HEK293 (cell line): ENCODE measurements around the gene PDE9A.

ENCODE experiments used
- CTCF ChIA-PET: fragments of 350-600 bp; formaldehyde crosslinking; extraction: SDS; loops from one replicate; lab custom pipeline; 2021; ENCODE audit warnings: antibody characterized with exemption; lab: Yijun Ruan, JAX
- POLR2A ChIA-PET: fragments of 300-600 bp; formaldehyde crosslinking; extraction: SDS; loops from one replicate; lab custom pipeline; 2020; ENCODE audit warnings: antibody characterized with exemption, inconsistent platforms; lab: Yijun Ruan, JAX
- H3K27ac ChIP-seq: fragments of 200-500 bp; sonication (Bioruptor generic); 2 replicates; pipeline ENCODE4 v1.5.1; 2014; ENCODE audit warnings: low read depth, low read length, control low read depth, inconsistent platforms; ENCODE audit errors: extremely low read depth
- H3K36me3 ChIP-seq, 2 experiments: fragments of 200-500 bp in 1 of 2; sonication (Bioruptor generic) in 1 of 2; 1 replicate in 1 of 2; 2 replicates in 1 of 2; pipeline ENCODE4 v1.5.1; 2014 to 2017; ENCODE audit warnings: inconsistent platforms in 2 of 2, low read length in 2 of 2; ENCODE audit not compliant: control insufficient read depth in 2 of 2, insufficient read depth in 1 of 2
- H3K4me1 ChIP-seq: fragments of 200-500 bp; sonication (Bioruptor generic); 2 replicates; pipeline ENCODE4 v1.5.1; 2014; ENCODE audit warnings: mild to moderate bottlenecking, low read length, inconsistent platforms; ENCODE audit not compliant: control insufficient read depth, insufficient read depth
- H3K4me3 ChIP-seq: 2 replicates; pipeline ENCODE4 v1.5.1; 2011; ENCODE audit warnings: low read depth, mild to moderate bottlenecking, control low read depth, low read length, moderate library complexity
- H3K9me3 ChIP-seq: fragments of 200-500 bp; sonication (Bioruptor generic); 2 replicates; pipeline ENCODE4 v1.5.1; 2014; ENCODE audit warnings: low read depth, low read length, inconsistent platforms; ENCODE audit not compliant: control insufficient read depth, insufficient read depth
- FEZF1 ChIP-seq: fragments of 450-650 bp; formaldehyde crosslinking; IDR thresholded peaks from 2 replicates; pipeline ENCODE4 v1.5.1; 2016; ENCODE audit warnings: missing biosample characterization, missing genetic modification characterization
- GLIS2 ChIP-seq: fragments of 450-650 bp; formaldehyde crosslinking; IDR thresholded peaks from 2 replicates; pipeline ENCODE4 v1.5.1; 2016; ENCODE audit warnings: missing biosample characterization, missing genetic modification characterization
- HIC1 ChIP-seq: fragments of 450-650 bp; formaldehyde crosslinking; IDR thresholded peaks from 2 replicates; pipeline ENCODE4 v1.5.1; 2016; ENCODE audit warnings: missing biosample characterization, missing genetic modification characterization
- KLF1 ChIP-seq: fragments of 450-650 bp; formaldehyde crosslinking; IDR thresholded peaks from 2 replicates; pipeline ENCODE4 v1.5.1; 2016; ENCODE audit warnings: missing biosample characterization, missing genetic modification characterization
- OSR2 ChIP-seq: fragments of 450-650 bp; formaldehyde crosslinking; IDR thresholded peaks from 2 replicates; pipeline ENCODE4 v1.5.1; 2016; ENCODE audit warnings: missing biosample characterization, missing genetic modification characterization
- SALL2 ChIP-seq: fragments of 450-650 bp; formaldehyde crosslinking; IDR thresholded peaks from 2 replicates; pipeline ENCODE4 v1.5.0; 2017; ENCODE audit warnings: missing biosample characterization, mild to moderate bottlenecking, missing genetic modification characterization, borderline replicate concordance
- ZFP37 ChIP-seq: fragments of 450-650 bp; formaldehyde crosslinking; IDR thresholded peaks from 2 replicates; pipeline ENCODE4 v1.5.1; 2016; ENCODE audit warnings: missing biosample characterization, missing genetic modification characterization
- ZNF221 ChIP-seq: fragments of 450-650 bp; formaldehyde crosslinking; IDR thresholded peaks from 2 replicates; pipeline ENCODE4 v1.5.1; 2017; ENCODE audit warnings: missing biosample characterization, missing genetic modification characterization, borderline replicate concordance
- ZNF23 ChIP-seq: fragments of 450-650 bp; formaldehyde crosslinking; IDR thresholded peaks from 2 replicates; pipeline ENCODE4 v1.5.1; 2016; ENCODE audit warnings: missing biosample characterization, missing genetic modification characterization, borderline replicate concordance
- ZNF302 ChIP-seq: fragments of 450-650 bp; formaldehyde crosslinking; IDR thresholded peaks from 2 replicates; pipeline ENCODE4 v1.5.1; 2016; ENCODE audit warnings: missing biosample characterization, missing genetic modification characterization, low read depth
- ZNF341 ChIP-seq: fragments of 450-650 bp; formaldehyde crosslinking; IDR thresholded peaks from 2 replicates; pipeline ENCODE4; 2016; ENCODE audit warnings: low read depth, missing biosample characterization, missing genetic modification characterization
- ZNF549 ChIP-seq: fragments of 450-650 bp; IDR thresholded peaks from 2 replicates; pipeline ENCODE4 v1.5.1; 2018; ENCODE audit warnings: missing biosample characterization, missing genetic modification characterization, mild to moderate bottlenecking, inconsistent platforms, moderate library complexity
- ZNF624 ChIP-seq: fragments of 450-650 bp; formaldehyde crosslinking; IDR thresholded peaks from 2 replicates; pipeline ENCODE4 v1.5.1; 2017; ENCODE audit warnings: missing biosample characterization, missing genetic modification characterization
- ZNF626 ChIP-seq: fragments of 450-650 bp; sonication (Bioruptor Pico); formaldehyde crosslinking; IDR thresholded peaks from 2 replicates; pipeline ENCODE4 v1.5.1; 2018; ENCODE audit warnings: missing biosample characterization, missing genetic modification characterization, inconsistent platforms
- ZNF837 ChIP-seq: fragments of 450-650 bp; formaldehyde crosslinking; IDR thresholded peaks from 2 replicates; pipeline ENCODE4 v1.5.1; 2016; ENCODE audit warnings: missing biosample characterization, missing genetic modification characterization
- ZNF843 ChIP-seq: fragments of 450-650 bp; formaldehyde crosslinking; IDR thresholded peaks from 2 replicates; pipeline ENCODE4 v1.5.1; 2016; ENCODE audit warnings: missing biosample characterization, missing genetic modification characterization
- ZSCAN5A ChIP-seq: fragments of 450-650 bp; formaldehyde crosslinking; IDR thresholded peaks from 2 replicates; pipeline ENCODE4 v1.5.1; 2016; ENCODE audit warnings: missing biosample characterization, missing genetic modification characterization
- TF ChIP-seq, protein P1 (sequence below): fragments of 450-650 bp; formaldehyde crosslinking; IDR thresholded peaks from 2 replicates; pipeline ENCODE4 v1.5.1; 2016; ENCODE audit warnings: missing biosample characterization, missing genetic modification characterization
- TF ChIP-seq, protein P2 (sequence below): fragments of 450-650 bp; formaldehyde crosslinking; IDR thresholded peaks from 2 replicates; pipeline ENCODE4 v1.5.1; 2016; ENCODE audit warnings: missing biosample characterization, missing genetic modification characterization, borderline replicate concordance
- TF ChIP-seq, protein P3 (sequence below): sonication (generic); formaldehyde crosslinking; IDR thresholded peaks from 2 replicates; pipeline ENCODE4 v1.8.1; 2022; ENCODE audit warnings: mild to moderate bottlenecking, moderate library complexity, missing genetic modification reagents

PDE9A gene

GRCh38 chr21:42766739-42767560 is 113.5 kb downstream of the PDE9A start:
- Histone ChIP-seq H3K27ac (no peak overlapping the region), H3K36me3 (peaks cover 7 to 73% of the 10 kb centered on the region in 2 experiments; a peak in 2 of 3 replicates), H3K4me3 (no peak overlapping the region), H3K9me3 (no peaks in the 10 kb centered on the region)
- ChIA-PET CTCF (interaction anchor here (0.7 to 1.0 kb wide), 2 partner anchors 26 to 174 kb away, joined by 3 read pairs; no protein-coding TSS in a partner anchor), POLR2A (no interaction called here)
- no peak for TF ChIP-seq KLF1
- TF ChIP-seq, protein P1, sequence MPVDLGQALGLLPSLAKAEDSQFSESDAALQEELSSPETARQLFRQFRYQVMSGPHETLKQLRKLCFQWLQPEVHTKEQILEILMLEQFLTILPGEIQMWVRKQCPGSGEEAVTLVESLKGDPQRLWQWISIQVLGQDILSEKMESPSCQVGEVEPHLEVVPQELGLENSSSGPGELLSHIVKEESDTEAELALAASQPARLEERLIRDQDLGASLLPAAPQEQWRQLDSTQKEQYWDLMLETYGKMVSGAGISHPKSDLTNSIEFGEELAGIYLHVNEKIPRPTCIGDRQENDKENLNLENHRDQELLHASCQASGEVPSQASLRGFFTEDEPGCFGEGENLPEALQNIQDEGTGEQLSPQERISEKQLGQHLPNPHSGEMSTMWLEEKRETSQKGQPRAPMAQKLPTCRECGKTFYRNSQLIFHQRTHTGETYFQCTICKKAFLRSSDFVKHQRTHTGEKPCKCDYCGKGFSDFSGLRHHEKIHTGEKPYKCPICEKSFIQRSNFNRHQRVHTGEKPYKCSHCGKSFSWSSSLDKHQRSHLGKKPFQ (tag by site-specific recombination) = no peak
- TF ChIP-seq ZNF549 (tag by site-specific recombination) = no peak
- TF ChIP-seq, protein P2, sequence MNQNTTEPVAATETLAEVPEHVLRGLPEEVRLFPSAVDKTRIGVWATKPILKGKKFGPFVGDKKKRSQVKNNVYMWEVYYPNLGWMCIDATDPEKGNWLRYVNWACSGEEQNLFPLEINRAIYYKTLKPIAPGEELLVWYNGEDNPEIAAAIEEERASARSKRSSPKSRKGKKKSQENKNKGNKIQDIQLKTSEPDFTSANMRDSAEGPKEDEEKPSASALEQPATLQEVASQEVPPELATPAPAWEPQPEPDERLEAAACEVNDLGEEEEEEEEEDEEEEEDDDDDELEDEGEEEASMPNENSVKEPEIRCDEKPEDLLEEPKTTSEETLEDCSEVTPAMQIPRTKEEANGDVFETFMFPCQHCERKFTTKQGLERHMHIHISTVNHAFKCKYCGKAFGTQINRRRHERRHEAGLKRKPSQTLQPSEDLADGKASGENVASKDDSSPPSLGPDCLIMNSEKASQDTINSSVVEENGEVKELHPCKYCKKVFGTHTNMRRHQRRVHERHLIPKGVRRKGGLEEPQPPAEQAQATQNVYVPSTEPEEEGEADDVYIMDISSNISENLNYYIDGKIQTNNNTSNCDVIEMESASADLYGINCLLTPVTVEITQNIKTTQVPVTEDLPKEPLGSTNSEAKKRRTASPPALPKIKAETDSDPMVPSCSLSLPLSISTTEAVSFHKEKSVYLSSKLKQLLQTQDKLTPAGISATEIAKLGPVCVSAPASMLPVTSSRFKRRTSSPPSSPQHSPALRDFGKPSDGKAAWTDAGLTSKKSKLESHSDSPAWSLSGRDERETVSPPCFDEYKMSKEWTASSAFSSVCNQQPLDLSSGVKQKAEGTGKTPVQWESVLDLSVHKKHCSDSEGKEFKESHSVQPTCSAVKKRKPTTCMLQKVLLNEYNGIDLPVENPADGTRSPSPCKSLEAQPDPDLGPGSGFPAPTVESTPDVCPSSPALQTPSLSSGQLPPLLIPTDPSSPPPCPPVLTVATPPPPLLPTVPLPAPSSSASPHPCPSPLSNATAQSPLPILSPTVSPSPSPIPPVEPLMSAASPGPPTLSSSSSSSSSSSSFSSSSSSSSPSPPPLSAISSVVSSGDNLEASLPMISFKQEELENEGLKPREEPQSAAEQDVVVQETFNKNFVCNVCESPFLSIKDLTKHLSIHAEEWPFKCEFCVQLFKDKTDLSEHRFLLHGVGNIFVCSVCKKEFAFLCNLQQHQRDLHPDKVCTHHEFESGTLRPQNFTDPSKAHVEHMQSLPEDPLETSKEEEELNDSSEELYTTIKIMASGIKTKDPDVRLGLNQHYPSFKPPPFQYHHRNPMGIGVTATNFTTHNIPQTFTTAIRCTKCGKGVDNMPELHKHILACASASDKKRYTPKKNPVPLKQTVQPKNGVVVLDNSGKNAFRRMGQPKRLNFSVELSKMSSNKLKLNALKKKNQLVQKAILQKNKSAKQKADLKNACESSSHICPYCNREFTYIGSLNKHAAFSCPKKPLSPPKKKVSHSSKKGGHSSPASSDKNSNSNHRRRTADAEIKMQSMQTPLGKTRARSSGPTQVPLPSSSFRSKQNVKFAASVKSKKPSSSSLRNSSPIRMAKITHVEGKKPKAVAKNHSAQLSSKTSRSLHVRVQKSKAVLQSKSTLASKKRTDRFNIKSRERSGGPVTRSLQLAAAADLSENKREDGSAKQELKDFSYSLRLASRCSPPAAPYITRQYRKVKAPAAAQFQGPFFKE (tag by site-specific recombination) = no peak
- TF ChIP-seq GLIS2 (tag by site-specific recombination) = no peak
- TF ChIP-seq ZNF23 (tag by site-specific recombination) = no peak
- TF ChIP-seq HIC1 = no peak
- no peak for TF ChIP-seq ZNF837 (tag by site-specific recombination)
- no peak for TF ChIP-seq OSR2 (tag by site-specific recombination)
- TF ChIP-seq ZNF843 = no peak
- TF ChIP-seq ZNF302 (tag by site-specific recombination) = no peak
- TF ChIP-seq, all 188 proteins: peak for 0
- H3K4me1 ChIP-seq = no peaks in the 10 kb centered on the region

GRCh38 chr21:42767561-42767835 is 114.1 kb downstream of the PDE9A start:
- Histone ChIP-seq H3K9me3 (no peaks in the 10 kb centered on the region), H3K4me3 (no peak overlapping the region), H3K36me3 (peaks cover 7 to 74% of the 10 kb centered on the region in 2 experiments; a peak in 2 of 3 replicates), H3K27ac (no peak overlapping the region), H3K4me1 (no peaks in the 10 kb centered on the region)
- ChIA-PET POLR2A (interaction anchor here (1.0 kb wide), 1 partner anchor 19 kb away, joined by 3 read pairs; no protein-coding TSS in a partner anchor), CTCF (interaction anchor here (1.0 kb wide), 1 partner anchor 174 kb away, joined by 3 read pairs; no protein-coding TSS in a partner anchor)
- TF ChIP-seq ZFP37 (tag by site-specific recombination) (no peak), ZNF341 (no peak), SALL2 (tag by site-specific recombination) (no peak), ZNF626 (tag by site-specific recombination) (no peak), ZSCAN5A (no peak), ZNF624 (no peak), ZNF221 (tag by site-specific recombination) (no peak), FEZF1 (tag by site-specific recombination) (no peak)
- TF ChIP-seq, protein P3, sequence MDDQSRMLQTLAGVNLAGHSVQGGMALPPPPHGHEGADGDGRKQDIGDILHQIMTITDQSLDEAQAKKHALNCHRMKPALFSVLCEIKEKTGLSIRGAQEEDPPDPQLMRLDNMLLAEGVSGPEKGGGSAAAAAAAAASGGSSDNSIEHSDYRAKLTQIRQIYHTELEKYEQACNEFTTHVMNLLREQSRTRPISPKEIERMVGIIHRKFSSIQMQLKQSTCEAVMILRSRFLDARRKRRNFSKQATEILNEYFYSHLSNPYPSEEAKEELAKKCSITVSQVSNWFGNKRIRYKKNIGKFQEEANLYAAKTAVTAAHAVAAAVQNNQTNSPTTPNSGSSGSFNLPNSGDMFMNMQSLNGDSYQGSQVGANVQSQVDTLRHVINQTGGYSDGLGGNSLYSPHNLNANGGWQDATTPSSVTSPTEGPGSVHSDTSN (CRISPR knock-in tag) = no peak
